ENCODE results near the gene FAM98C. TPM values are rescaled to one million over a fixed set of nuclear protein-coding genes. Genes with fewer than 3 reads are reported as not detected.
"Not testable (repeated sequence)": the region's sequence is repeated elsewhere in the genome, so short reads cannot be mapped to it uniquely, and the experiment has no call there.

The FAM98C gene
- total and polyA plus RNA-seq, 5 donors from 2014 or later = 17.2 to 41.3 (median 20.0) TPM

DNA sequence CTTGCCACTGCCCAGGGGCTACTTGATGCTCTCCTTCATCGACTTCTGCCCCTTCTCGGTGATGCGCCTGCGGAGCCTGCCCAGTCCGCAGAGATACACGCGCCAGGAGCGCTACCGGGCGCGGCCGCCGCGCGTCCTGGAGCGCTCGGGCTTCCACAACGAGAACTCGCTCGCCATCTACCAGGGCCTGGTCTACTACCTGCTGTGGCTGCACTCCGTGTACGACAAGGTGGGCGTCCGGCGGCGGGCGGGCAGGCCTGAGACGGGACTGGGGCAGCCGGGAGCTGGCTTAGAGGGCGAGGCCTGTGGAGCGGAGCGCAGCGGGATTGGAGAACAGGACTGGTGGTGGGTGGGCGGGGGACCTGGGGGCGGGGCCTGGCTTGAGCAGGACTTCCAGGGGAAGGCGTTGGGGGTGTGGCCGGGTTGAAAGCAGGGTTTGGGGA lies 41.2 kb upstream of the FAM98C start:
- Histone ChIP-seq H3K4me1 (ENCODE audit: control insufficient read depth, insufficient read depth, low read length, poor library complexity, severe bottlenecking) (peaks cover 18% of the 10 kb centered on the region), H3K4me3 (ENCODE audit: low read depth, low read length) (peak overlapping the region; percentile 26), H3K27ac (ENCODE audit: insufficient read depth, low read length, poor library complexity, severe bottlenecking) (no peak overlapping the region), H3K36me3 (ENCODE audit: control insufficient read depth, insufficient read depth, low read length) (no peaks in the 10 kb centered on the region), H3K27me3 (ENCODE audit: control insufficient read depth, insufficient read depth, low read length) (no peaks in the 10 kb centered on the region), H3K9me3 (ENCODE audit: control insufficient read depth in 2 of 2, low read length in 2 of 2) (no peaks in the 10 kb centered on the region)
- H3K4me3 Mint-ChIP-seq = peak overlapping the region; percentile 54 to 87 (median 80)
- peak; percentile 34 to 81 (median 56) for DNase-seq
- peaks cover 0 to 18% (median 6%) of the 10 kb centered on the region in 4 donors for H3K4me1 Mint-ChIP-seq
- peak; percentile 62 to 64 for ATAC-seq (ENCODE audit: low read depth in 2 of 2)
- no peaks in the 10 kb centered on the region for H3K36me3 Mint-ChIP-seq
- H3K27me3 Mint-ChIP-seq = peaks cover 36% of the 10 kb centered on the region
- no peak overlapping the region for H3K27ac Mint-ChIP-seq
- peaks cover 0 to 3% (median 0%) of the 10 kb centered on the region in 7 donors for H3K9me3 Mint-ChIP-seq

DNA sequence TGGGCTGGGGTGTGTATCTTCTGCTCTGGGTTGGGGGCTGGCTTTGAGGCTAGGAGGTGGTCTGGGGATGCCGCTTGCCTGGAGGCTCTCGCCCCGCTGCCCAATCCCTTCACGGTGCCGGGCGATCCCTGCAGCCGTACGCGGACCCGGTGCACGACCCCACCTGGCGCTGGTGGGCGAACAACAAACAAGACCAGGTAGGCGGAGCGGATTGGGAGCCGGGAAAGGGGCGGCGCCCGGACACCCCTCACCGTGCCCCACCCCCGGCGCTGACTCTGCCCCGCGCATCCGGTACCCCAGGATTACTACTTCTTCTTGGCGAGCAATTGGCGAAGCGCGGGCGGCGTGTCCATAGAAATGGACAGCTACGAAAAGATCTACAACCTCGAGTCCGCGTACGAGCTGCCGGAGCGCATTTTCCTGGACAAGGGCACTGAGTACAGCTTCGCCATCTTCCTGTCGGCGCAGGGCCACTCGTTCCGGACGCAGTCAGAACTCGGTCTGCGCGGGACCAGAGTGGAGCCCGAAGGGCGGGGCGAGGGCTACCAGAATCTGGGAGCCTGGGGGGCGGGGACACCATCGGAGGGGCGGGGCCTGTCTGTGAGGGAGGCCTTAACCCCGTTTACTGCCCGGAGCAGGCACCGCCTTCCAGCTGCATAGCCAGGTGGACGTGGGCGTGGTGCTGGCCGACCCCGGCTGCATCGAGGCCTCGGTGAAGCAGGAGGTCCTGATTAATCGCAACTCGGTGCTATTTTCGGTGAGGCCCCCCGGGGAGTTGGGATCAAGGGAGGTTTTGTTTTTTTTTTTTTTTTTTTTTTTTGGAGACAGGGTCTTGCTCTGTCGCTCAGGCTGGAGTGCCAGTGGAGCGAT lies 40.6 kb upstream of the FAM98C start:
- peaks cover 18% of the 10 kb centered on the region for H3K4me1 ChIP-seq (ENCODE audit: control insufficient read depth, insufficient read depth, low read length, poor library complexity, severe bottlenecking)
- peaks cover 0 to 3% (median 0%) of the 10 kb centered on the region in 7 donors for H3K9me3 Mint-ChIP-seq
- peak overlapping the region; percentile 37 for H3K4me3 ChIP-seq (ENCODE audit: low read depth, low read length)
- DNase-seq = peak; percentile 29 to 86 (median 59)
- peak; percentile 38 to 47 for ATAC-seq (ENCODE audit: low read depth in 2 of 2)
- H3K36me3 Mint-ChIP-seq = no peaks in the 10 kb centered on the region
- H3K27me3 Mint-ChIP-seq = peaks cover 37% of the 10 kb centered on the region
- H3K27me3 ChIP-seq (ENCODE audit: control insufficient read depth, insufficient read depth, low read length) = no peaks in the 10 kb centered on the region
- no peak overlapping the region for H3K27ac Mint-ChIP-seq
- peak overlapping the region; percentile 79 to 87 (median 82) for H3K4me3 Mint-ChIP-seq
- H3K36me3 ChIP-seq (ENCODE audit: control insufficient read depth, insufficient read depth, low read length) = no peaks in the 10 kb centered on the region
- peaks cover 0 to 18% (median 6%) of the 10 kb centered on the region in 4 donors for H3K4me1 Mint-ChIP-seq
- H3K9me3 ChIP-seq (ENCODE audit: control insufficient read depth in 2 of 2, low read length in 2 of 2) = no peaks in the 10 kb centered on the region
- no peak overlapping the region for H3K27ac ChIP-seq (ENCODE audit: insufficient read depth, low read length, poor library complexity, severe bottlenecking)

DNA sequence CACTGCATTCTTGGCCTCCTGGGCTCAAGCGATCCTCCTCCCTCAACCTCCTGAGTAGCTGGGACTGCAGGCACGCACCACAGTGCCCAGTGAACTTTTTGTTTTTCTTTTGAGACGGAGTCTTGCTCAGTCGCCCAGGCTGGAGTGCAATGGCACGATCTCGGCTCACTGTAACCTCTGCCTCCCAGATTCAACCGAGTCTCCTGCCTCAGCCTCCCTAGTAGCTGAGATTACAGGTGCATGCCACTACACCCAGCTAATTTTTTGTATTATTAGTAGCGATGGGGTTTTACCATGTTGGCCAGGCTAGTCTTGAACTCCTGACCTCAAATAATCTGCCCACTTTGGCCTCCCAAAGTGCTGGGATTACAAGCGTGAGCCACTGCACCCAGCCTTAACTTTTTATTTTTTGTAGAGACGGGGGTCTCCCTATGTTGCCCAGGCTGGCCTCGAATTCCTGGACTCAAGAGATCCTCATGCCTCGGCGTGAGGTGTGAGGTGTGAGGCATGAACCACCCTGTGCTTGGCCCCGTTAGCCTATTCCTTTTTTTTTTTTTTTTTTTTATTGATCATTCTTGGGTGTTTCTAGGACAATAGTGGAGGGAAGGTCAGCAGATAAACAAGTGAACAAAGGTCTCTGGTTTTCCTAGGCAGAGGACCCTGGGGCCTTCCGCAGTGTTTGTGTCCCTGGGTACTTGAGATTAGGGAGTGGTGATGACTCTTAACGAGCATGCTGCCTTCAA lies 39.8 kb upstream of the FAM98C start:
- H3K9me3 Mint-ChIP-seq; H3K36me3 Mint-ChIP-seq; H3K9me3 ChIP-seq (ENCODE audit: control insufficient read depth in 2 of 2, low read length in 2 of 2); H3K27me3 ChIP-seq (ENCODE audit: control insufficient read depth, insufficient read depth, low read length); ATAC-seq (ENCODE audit: low read depth in 2 of 2); H3K27ac ChIP-seq (ENCODE audit: insufficient read depth, low read length, poor library complexity, severe bottlenecking); DNase-seq; H3K36me3 ChIP-seq (ENCODE audit: control insufficient read depth, insufficient read depth, low read length); H3K27ac Mint-ChIP-seq: not testable (repeated sequence)
- Mint-ChIP-seq H3K4me1 (peaks cover 0 to 18% (median 6%) of the 10 kb centered on the region in 4 donors), H3K4me3 (peak overlapping the region in 3 of 4 donors; percentile 4 to 62 (median 31)), H3K27me3 (peaks cover 37% of the 10 kb centered on the region)
- H3K4me3 ChIP-seq (ENCODE audit: low read depth, low read length) = peak overlapping the region; percentile 37
- peaks cover 18% of the 10 kb centered on the region for H3K4me1 ChIP-seq (ENCODE audit: control insufficient read depth, insufficient read depth, low read length, poor library complexity, severe bottlenecking)

DNA sequence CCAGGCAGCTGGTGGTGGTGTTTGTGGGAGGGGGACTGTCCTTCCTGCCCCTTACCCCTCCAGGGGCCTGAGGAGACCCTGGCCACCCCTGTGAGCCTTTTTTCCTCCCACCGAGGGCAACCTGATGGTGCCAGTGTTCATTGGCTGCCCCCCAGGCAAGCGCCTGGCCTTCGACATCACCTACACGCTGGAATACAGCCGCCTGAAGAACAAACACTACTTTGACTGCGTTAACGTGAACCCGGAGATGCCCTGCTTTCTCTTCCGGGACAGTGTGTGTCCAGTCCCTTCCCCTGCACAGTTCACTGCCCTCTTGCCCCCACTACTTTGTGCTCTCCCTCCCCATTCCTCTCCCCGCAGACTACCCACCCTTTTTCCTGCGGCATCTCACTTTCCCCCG lies 35.9 kb upstream of the FAM98C start:
- Mint-ChIP-seq H3K4me3 (no peak overlapping the region), H3K36me3 (no peaks in the 10 kb centered on the region), H3K27ac (no peak overlapping the region), H3K4me1 (peaks cover 0 to 7% (median 0%) of the 10 kb centered on the region in 4 donors), H3K9me3 (peaks cover 0 to 1% (median 0%) of the 10 kb centered on the region in 7 donors), H3K27me3 (peaks cover 13% of the 10 kb centered on the region)
- Histone ChIP-seq H3K4me1 (ENCODE audit: control insufficient read depth, insufficient read depth, low read length, poor library complexity, severe bottlenecking) (peaks cover 12% of the 10 kb centered on the region), H3K36me3 (ENCODE audit: control insufficient read depth, insufficient read depth, low read length) (no peaks in the 10 kb centered on the region), H3K27me3 (ENCODE audit: control insufficient read depth, insufficient read depth, low read length) (no peaks in the 10 kb centered on the region), H3K4me3 (ENCODE audit: low read depth, low read length) (no peak overlapping the region), H3K27ac (ENCODE audit: insufficient read depth, low read length, poor library complexity, severe bottlenecking) (no peak overlapping the region), H3K9me3 (ENCODE audit: control insufficient read depth in 2 of 2, low read length in 2 of 2) (no peaks in the 10 kb centered on the region)
- no peak for ATAC-seq (ENCODE audit: low read depth in 2 of 2)
- no peak for DNase-seq

DNA sequence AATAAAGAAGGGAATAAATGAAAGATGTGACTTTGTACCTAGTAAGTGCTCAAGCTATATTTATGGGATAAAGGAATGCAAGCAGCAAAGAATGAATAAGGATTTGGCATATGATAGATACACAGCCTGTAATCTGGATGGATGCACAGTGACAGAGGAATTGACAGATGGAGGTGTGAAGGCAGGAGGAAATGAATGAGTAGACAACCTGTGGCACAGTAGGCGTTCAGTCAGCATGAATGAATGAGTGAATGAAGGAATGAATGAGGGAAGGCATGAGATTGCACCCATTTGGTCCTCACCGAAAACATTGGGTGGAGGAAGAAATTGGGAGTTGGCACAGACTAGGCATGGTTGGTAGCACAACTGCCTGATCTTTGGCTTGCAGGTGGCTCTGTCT lies 33.3 kb upstream of the FAM98C start:
- peaks cover 0 to 1% (median 0%) of the 10 kb centered on the region in 7 donors for H3K9me3 Mint-ChIP-seq
- ATAC-seq (ENCODE audit: low read depth in 2 of 2) = no peak
- no peak for DNase-seq
- H3K4me1 Mint-ChIP-seq = peaks cover under 1 to 6% (median 4%) of the 10 kb centered on the region in 4 donors
- H3K27me3 Mint-ChIP-seq = peaks cover 16% of the 10 kb centered on the region
- Histone ChIP-seq H3K9me3 (ENCODE audit: control insufficient read depth in 2 of 2, low read length in 2 of 2) (no peaks in the 10 kb centered on the region), H3K4me1 (ENCODE audit: control insufficient read depth, insufficient read depth, low read length, poor library complexity, severe bottlenecking) (peaks cover 3% of the 10 kb centered on the region), H3K36me3 (ENCODE audit: control insufficient read depth, insufficient read depth, low read length) (no peaks in the 10 kb centered on the region), H3K27me3 (ENCODE audit: control insufficient read depth, insufficient read depth, low read length) (no peaks in the 10 kb centered on the region), H3K27ac (ENCODE audit: insufficient read depth, low read length, poor library complexity, severe bottlenecking) (no peak overlapping the region), H3K4me3 (ENCODE audit: low read depth, low read length) (no peak overlapping the region)
- H3K4me3 Mint-ChIP-seq = peak overlapping the region in 1 of 4 donors; percentile 69
- H3K27ac Mint-ChIP-seq = no peak overlapping the region
- peaks cover under 1% of the 10 kb centered on the region for H3K36me3 Mint-ChIP-seq

DNA sequence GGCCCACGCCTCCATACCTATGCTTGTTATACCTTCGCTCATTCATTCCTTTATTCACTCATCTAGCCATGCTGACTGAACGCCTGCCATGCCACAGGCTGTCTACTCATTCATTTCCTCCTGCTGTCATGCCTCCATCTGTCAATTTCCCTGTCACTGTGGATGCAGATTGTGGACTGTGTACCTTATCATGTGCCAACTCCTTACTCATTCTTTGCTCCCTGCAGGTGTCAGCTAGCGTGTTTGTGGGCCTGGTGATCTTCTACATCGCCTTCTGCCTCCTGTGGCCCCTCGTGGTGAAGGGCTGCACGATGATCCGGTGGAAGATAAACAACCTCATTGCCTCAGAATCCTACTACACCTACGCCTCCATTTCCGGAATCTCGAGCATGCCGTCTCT lies 32.6 kb upstream of the FAM98C start:
- no peak for ATAC-seq (ENCODE audit: low read depth in 2 of 2)
- H3K9me3 Mint-ChIP-seq = no peaks in the 10 kb centered on the region

DNA sequence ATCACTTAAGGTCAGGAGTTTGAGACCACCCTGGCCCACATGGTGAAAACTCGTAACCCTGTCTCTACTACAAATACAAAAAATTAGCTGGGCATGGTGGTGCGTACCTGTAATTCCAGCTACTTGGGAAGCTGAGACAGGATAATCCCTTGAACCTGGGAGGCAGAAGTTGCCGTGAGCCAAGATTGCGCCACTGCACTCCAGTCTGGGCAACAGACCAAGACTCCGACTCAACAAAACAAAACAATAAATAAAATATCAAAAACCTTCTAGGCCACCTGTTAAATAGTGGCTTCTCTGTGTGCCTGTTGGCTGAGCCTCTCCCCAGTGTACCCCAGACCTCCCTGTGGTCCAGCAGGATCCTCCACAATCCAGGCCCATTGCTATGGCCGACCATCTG lies 31.8 kb upstream of the FAM98C start:
- peaks cover 20% of the 10 kb centered on the region for H3K27me3 Mint-ChIP-seq
- H3K27me3 ChIP-seq (ENCODE audit: control insufficient read depth, insufficient read depth, low read length) = no peaks in the 10 kb centered on the region
- peaks cover 5 to 21% (median 12%) of the 10 kb centered on the region in 4 donors for H3K4me1 Mint-ChIP-seq
- no peak overlapping the region for H3K4me3 ChIP-seq (ENCODE audit: low read depth, low read length)
- H3K27ac ChIP-seq (ENCODE audit: insufficient read depth, low read length, poor library complexity, severe bottlenecking) = no peak overlapping the region
- H3K36me3 Mint-ChIP-seq = peaks cover 6% of the 10 kb centered on the region
- no peaks in the 10 kb centered on the region for H3K9me3 Mint-ChIP-seq
- H3K27ac Mint-ChIP-seq = no peak overlapping the region
- H3K36me3 ChIP-seq (ENCODE audit: control insufficient read depth, insufficient read depth, low read length) = peaks cover 1% of the 10 kb centered on the region
- H3K9me3 ChIP-seq (ENCODE audit: control insufficient read depth in 2 of 2, low read length in 2 of 2) = no peaks in the 10 kb centered on the region
- no peak for DNase-seq
- H3K4me1 ChIP-seq (ENCODE audit: control insufficient read depth, insufficient read depth, low read length, poor library complexity, severe bottlenecking) = peaks cover 15% of the 10 kb centered on the region
- H3K4me3 Mint-ChIP-seq = no peak overlapping the region
- ATAC-seq (ENCODE audit: low read depth in 2 of 2) = no peak

More for the DNA sequence above, 32.6 kb upstream of the FAM98C start:
- Mint-ChIP-seq H3K4me1 (peaks cover 5 to 13% (median 7%) of the 10 kb centered on the region in 4 donors), H3K27ac (no peak overlapping the region), H3K27me3 (peaks cover 22% of the 10 kb centered on the region), H3K36me3 (peaks cover 6% of the 10 kb centered on the region), H3K4me3 (no peak overlapping the region)
- Histone ChIP-seq H3K4me3 (ENCODE audit: low read depth, low read length) (no peak overlapping the region), H3K4me1 (ENCODE audit: control insufficient read depth, insufficient read depth, low read length, poor library complexity, severe bottlenecking) (peaks cover 7% of the 10 kb centered on the region), H3K27ac (ENCODE audit: insufficient read depth, low read length, poor library complexity, severe bottlenecking) (no peak overlapping the region), H3K27me3 (ENCODE audit: control insufficient read depth, insufficient read depth, low read length) (no peaks in the 10 kb centered on the region), H3K36me3 (ENCODE audit: control insufficient read depth, insufficient read depth, low read length) (no peaks in the 10 kb centered on the region), H3K9me3 (ENCODE audit: control insufficient read depth in 2 of 2, low read length in 2 of 2) (no peaks in the 10 kb centered on the region)
- no peak for DNase-seq
